GM12874 (cell line): ENCODE measurements around the gene RBCK1.

Experiments
- TF ChIP-seq, protein P1 (sequence below): IDR thresholded peaks from 2 replicates; pipeline ENCODE4 v1.5.1; 2011; ENCODE audit warnings: low read depth, mild to moderate bottlenecking, control low read depth, low read length, moderate library complexity; ENCODE audit not compliant: insufficient read depth

Gene RBCK1

GRCh38 chr20:407953-408842, at the start of gene RBCK1:
Gene RBCK1 (plus strand): TSS chr20:408299. CDS start chr20:408758, 459 bp downstream.
- TF ChIP-seq, protein P1, sequence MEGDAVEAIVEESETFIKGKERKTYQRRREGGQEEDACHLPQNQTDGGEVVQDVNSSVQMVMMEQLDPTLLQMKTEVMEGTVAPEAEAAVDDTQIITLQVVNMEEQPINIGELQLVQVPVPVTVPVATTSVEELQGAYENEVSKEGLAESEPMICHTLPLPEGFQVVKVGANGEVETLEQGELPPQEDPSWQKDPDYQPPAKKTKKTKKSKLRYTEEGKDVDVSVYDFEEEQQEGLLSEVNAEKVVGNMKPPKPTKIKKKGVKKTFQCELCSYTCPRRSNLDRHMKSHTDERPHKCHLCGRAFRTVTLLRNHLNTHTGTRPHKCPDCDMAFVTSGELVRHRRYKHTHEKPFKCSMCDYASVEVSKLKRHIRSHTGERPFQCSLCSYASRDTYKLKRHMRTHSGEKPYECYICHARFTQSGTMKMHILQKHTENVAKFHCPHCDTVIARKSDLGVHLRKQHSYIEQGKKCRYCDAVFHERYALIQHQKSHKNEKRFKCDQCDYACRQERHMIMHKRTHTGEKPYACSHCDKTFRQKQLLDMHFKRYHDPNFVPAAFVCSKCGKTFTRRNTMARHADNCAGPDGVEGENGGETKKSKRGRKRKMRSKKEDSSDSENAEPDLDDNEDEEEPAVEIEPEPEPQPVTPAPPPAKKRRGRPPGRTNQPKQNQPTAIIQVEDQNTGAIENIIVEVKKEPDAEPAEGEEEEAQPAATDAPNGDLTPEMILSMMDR = no peak

- TF ChIP-seq, protein P1 = no peak
Observed at GRCh38 chr20:358891-359555, 49.1 kb upstream of the RBCK1 start.

GRCh38 chr20:361561-361960, 46.5 kb upstream of the RBCK1 start:
- TF ChIP-seq, protein P1 = no peak

DNA sequence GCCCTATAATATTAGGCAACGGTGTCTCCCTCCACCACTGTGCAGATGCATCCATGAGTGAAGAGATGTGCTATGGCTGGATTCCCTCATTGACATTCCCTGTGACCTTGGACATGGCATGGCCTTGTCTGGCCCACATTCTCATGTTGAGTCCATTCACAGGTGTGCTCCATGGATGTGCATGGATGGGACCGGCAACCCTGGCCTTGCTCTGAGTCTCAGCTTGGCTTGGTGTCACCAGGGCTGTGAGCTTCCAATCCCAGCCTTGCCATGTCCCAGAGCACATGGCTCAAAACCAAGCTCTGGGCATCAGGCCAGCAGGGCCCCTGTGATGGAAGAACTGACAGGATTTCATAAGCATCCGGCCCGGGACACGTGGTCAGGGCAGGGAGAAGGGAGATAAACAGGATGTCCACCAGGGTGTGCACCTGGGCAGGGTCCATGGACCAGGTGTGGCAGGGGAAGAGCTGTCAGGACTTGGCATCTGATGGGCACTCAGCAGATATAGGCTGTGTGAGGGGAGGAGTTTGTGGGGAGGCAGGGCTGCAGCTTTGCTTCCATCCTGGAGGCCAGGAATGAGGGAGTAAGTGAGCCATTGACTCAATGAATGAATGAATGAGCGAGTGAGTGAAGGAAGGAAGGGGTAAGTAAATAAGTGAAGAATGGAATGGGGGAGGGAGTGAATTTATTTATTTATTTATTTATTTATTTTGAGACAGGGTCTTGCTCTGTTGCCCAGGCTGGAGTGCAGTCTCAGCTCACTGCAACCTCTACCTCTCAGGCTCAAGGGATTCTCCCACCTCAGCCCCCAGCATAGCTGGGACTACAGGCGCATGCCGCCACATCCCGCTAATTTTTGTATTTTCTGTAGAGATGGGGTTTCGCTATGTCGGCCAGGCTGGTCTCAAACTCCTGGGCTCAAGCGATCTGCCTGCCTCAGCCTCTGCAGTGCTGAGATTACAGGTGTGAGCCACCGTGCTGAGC, 45.5 kb upstream of the RBCK1 start:
- TF ChIP-seq, protein P1 = peak; percentile 40

DNA sequence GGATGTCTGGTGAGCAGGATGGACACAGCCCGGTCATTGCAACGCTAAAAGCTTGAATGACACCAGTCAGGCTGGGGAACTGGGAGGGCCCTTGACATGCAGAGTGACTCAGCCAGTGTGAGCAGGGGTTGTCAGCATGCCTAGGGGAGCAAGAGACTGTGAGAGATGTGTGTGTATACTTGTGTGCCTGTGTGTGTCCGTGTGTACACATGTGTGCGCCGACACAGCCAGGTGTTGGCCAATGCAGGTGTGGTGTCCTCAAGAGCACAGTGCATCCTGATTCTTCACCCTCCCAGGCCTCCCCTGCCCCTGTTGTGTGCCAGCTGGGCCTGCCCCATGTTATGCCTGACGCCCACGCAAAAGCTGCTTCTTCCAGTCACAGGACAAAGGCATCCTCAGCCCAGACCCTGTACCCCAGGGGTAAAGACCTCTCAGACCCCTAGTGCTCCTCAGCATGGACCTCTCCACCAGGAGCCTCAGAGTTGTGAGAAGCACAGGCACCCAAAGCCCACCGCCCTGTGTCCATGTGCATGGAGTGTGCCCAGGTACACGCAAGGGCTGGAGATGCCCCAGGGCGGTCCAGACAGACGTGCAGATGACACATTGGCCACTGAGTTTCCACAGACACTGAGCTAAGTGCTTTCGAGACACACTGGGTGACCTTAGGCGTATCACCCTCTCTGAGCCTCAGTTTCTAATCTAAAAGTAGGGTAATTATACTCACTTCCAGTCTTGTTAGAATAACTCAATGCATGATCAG, 44.6 kb upstream of the RBCK1 start:
- TF ChIP-seq, protein P1 = no peak

DNA sequence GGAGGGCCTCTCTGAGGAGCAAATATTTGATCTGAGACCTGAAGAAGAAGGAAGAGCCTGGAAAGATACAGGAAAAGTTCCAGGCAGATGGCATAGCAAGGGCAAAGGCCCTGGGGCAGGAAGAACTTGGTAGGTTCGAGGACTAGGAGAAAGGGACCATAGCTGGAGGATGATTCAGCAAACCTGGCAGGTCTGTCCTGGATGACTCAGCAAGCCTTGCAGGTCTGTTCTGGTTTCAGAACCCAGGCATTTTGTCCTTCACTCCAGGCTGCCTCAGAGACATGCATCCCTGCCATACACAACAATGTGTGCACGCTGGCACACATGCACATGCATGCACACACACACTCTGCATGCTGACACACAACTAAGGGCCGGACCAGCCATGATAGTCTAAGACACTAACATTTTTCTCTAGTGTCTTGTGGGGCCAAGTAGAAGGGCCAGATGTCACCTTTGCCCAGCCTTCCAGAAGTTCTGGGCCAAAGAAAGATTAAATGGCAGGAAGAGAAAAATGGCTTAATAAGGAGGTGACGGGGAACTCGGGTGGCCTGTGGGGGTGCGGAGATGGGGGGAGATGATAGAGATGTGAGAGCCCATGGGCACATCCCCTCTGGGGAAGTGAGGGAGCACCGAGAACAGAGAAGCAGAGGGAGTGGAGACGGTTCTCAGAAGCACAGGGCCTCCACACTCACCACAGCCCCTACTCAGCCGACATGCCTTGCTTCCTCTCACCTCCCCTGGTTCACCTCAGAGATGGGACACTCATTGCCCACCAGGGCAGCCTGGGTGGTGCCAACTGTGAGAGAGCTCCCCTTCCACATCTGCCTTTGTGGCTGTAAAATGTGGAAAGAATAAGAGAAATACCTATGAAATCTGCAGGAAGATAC, 42.9 kb upstream of the RBCK1 start:
- TF ChIP-seq, protein P1 = no peak
